GM23338 (cell line): ENCODE results near the gene HNRNPK. TPM values are rescaled to one million over a fixed set of nuclear protein-coding genes. Genes with fewer than 3 reads are reported as not detected.

ENCODE experiments used
- ATAC-seq: fragments of 200-7000 bp; cut with Tn5 transposase; 3 replicates; pipeline ENCODE4 v1.9.1; 2020
- DNase-seq: peaks from one replicate; pipeline ENCODE4 v3.0.0-alpha.2; 2015; ENCODE audit warnings: low spot score
- H2AFZ ChIP-seq: fragments of 200-600 bp; sonication (generic); 2 replicates; pipeline ENCODE4 v1.8.0; 2016; ENCODE audit warnings: antibody characterized with exemption, mild to moderate bottlenecking, moderate library complexity
- H3F3A ChIP-seq: fragments of 200-600 bp; sonication (generic); replicated peaks from 2 replicates; pipeline ENCODE4 v1.8.0; 2017; ENCODE audit warnings: antibody characterized with exemption, mixed run types, low read depth
- H3K27ac ChIP-seq: fragments of 200-600 bp; sonication (generic); 2 replicates; pipeline ENCODE4 v1.6.1; 2016; ENCODE audit warnings: low read depth
- H3K27me3 ChIP-seq: fragments of 200-600 bp; sonication (generic); 2 replicates; pipeline ENCODE4 v1.8.0; 2016; ENCODE audit warnings: mild to moderate bottlenecking, mixed run types, moderate library complexity; ENCODE audit not compliant: insufficient read depth
- H3K36me3 ChIP-seq: fragments of 200-600 bp; sonication (generic); 2 replicates; pipeline ENCODE4 v1.8.0; 2016; ENCODE audit warnings: mild to moderate bottlenecking; ENCODE audit not compliant: insufficient read depth
- H3K4me1 ChIP-seq: fragments of 200-600 bp; sonication (generic); 2 replicates; pipeline ENCODE4 v1.8.0; 2016; ENCODE audit warnings: mild to moderate bottlenecking, moderate library complexity; ENCODE audit not compliant: insufficient read depth
- H3K4me2 ChIP-seq: fragments of 200-600 bp; sonication (generic); 2 replicates; pipeline ENCODE4 v1.7.1; 2017; ENCODE audit warnings: mixed run types
- H3K4me3 ChIP-seq: fragments of 200-600 bp; sonication (generic); 2 replicates; pipeline ENCODE4 v1.6.1; 2016; ENCODE audit warnings: mixed run types
- H3K79me2 ChIP-seq: fragments of 200-600 bp; sonication (generic); replicated peaks from 2 replicates; pipeline ENCODE4 v1.8.0; 2017; ENCODE audit warnings: mild to moderate bottlenecking; ENCODE audit not compliant: insufficient read depth
- H3K9me2 ChIP-seq: fragments of 200-600 bp; sonication (generic); 2 replicates; pipeline ENCODE4 v1.8.0; 2017; ENCODE audit not compliant: insufficient read depth
- H4K20me1 ChIP-seq: fragments of 200-600 bp; sonication (generic); replicated peaks from 2 replicates; pipeline ENCODE4 v1.8.0; 2017; ENCODE audit warnings: mild to moderate bottlenecking; ENCODE audit not compliant: insufficient read depth
- H3K27ac Mint-ChIP-seq: 2 replicates; pipeline ENCODE4 v1.8.0; 2020; ENCODE audit warnings: inconsistent platforms, mild to moderate bottlenecking, moderate library complexity, mixed read lengths
- H3K27me3 Mint-ChIP-seq: 3 replicates; pipeline ENCODE4 v1.8.0; 2022; ENCODE audit warnings: low read depth, mild to moderate bottlenecking, moderate library complexity, mixed read lengths, inconsistent platforms; ENCODE audit not compliant: insufficient read depth, poor library complexity
- H3K36me3 Mint-ChIP-seq: 3 replicates; pipeline ENCODE4 v1.8.0; 2021; ENCODE audit warnings: low read depth, mild to moderate bottlenecking, inconsistent platforms, moderate library complexity, mixed read lengths
- H3K4me1 Mint-ChIP-seq: 3 replicates; pipeline ENCODE4 v1.8.0; 2020; ENCODE audit warnings: mild to moderate bottlenecking, inconsistent platforms, mixed read lengths
- H3K4me3 Mint-ChIP-seq: 3 replicates; pipeline ENCODE4 v1.8.0; 2021; ENCODE audit warnings: moderate library complexity, mild to moderate bottlenecking, inconsistent platforms, mixed read lengths
- H3K9me3 Mint-ChIP-seq: 3 replicates; pipeline ENCODE4 v1.8.0; 2020; ENCODE audit warnings: moderate library complexity, mild to moderate bottlenecking, inconsistent platforms, mixed read lengths
- CREB1 ChIP-seq: fragments of 250-450 bp; sonication (Bioruptor Pico); IDR thresholded peaks from 2 replicates; pipeline ENCODE4 v1.5.0; 2020; ENCODE audit warnings: low read depth, mild to moderate bottlenecking, moderate library complexity
- CTCF ChIP-seq, 2 experiments: fragments of 200-600 bp in 1 of 2; sonication (generic) in 1 of 2; conservative IDR thresholded peaks; 2 replicates each; pipeline versions ENCODE4 v1.5.1 to v1.6.1; 2016 to 2017; ENCODE audit warnings: antibody characterized with exemption in 2 of 2, low read depth in 2 of 2, mild to moderate bottlenecking in 2 of 2, moderate library complexity in 1 of 2
- ETS1 ChIP-seq: IDR thresholded peaks from 2 replicates; pipeline ENCODE4 v1.6.1; 2016; ENCODE audit warnings: antibody characterized with exemption
- EZH2 ChIP-seq: fragments of 200-600 bp; sonication (generic); IDR thresholded peaks from one replicate; pipeline ENCODE4 v1.8.0; 2017; ENCODE audit warnings: antibody characterized with exemption, mild to moderate bottlenecking, low read depth; ENCODE audit not compliant: unreplicated experiment
- EZH2phosphoT487 ChIP-seq: fragments of 200-600 bp; sonication (generic); IDR thresholded peaks from one replicate; pipeline ENCODE4 v1.8.1; 2018; ENCODE audit warnings: antibody characterized with exemption; ENCODE audit not compliant: unreplicated experiment
- JUNB ChIP-seq: IDR thresholded peaks from one replicate; pipeline ENCODE4 v1.6.1; 2016; ENCODE audit warnings: antibody characterized with exemption; ENCODE audit not compliant: unreplicated experiment
- NANOG ChIP-seq: IDR thresholded peaks from 2 replicates; pipeline ENCODE4 v1.6.1; 2016; ENCODE audit warnings: antibody characterized with exemption, borderline replicate concordance
- POLR2AphosphoS5 ChIP-seq: IDR thresholded peaks from 2 replicates; pipeline ENCODE4 v1.6.1; 2016; ENCODE audit warnings: antibody characterized with exemption, low read depth
- REST ChIP-seq: IDR thresholded peaks from one replicate; pipeline ENCODE4 v1.6.1; 2018; ENCODE audit warnings: antibody characterized with exemption; ENCODE audit not compliant: unreplicated experiment
- STAT1 ChIP-seq: IDR thresholded peaks from one replicate; pipeline ENCODE4 v1.6.1; 2016; ENCODE audit warnings: antibody characterized with exemption; ENCODE audit not compliant: unreplicated experiment
- ZNF114 ChIP-seq: fragments of 250-450 bp; sonication (Bioruptor Pico); IDR thresholded peaks from 2 replicates; pipeline ENCODE4 v1.5.0; 2020; ENCODE audit warnings: mild to moderate bottlenecking, moderate library complexity
- ZNF331 ChIP-seq: fragments of 250-450 bp; sonication (Bioruptor Pico); IDR thresholded peaks from 2 replicates; pipeline ENCODE4 v1.5.0; 2020; ENCODE audit warnings: low read depth, mild to moderate bottlenecking, moderate library complexity
- ZNF462 ChIP-seq: fragments of 250-450 bp; sonication (Bioruptor Pico); IDR thresholded peaks from 2 replicates; pipeline ENCODE4 v1.5.0; 2020; ENCODE audit warnings: mild to moderate bottlenecking, moderate library complexity
- polyA plus RNA-seq: library from polyadenylated mRNA; unstranded; fragments of >200 nt; fragmentation: Nextera tagmentation; extraction: Ambion mirVana; gene quantifications from 2 replicates; pipeline ENCODE4 v1.2.1, GENCODE V29; 2016
- total RNA-seq: library from RNA; depleted of rRNA; stranded (reverse); fragments of >200 nt; shearing (Covaris generic); gene quantifications from 2 replicates; pipeline ENCODE4 v1.2.3, GENCODE V29; 2014

Gene HNRNPK
- total and polyA plus RNA-seq, 2 experiments from 2014 or later, result 417 to 1,083 TPM

- H3K4me1 Mint-ChIP-seq, result peaks cover 2% of the 10 kb centered on the region; the same call in 2 of the 3 replicates
- Histone ChIP-seq H4K20me1 (peaks cover 29% of the 10 kb centered on the region), H3K9me2 (no peaks in the 10 kb centered on the region), H2AFZ (no peak overlapping the region), H3F3A (no peaks in the 10 kb centered on the region), H3K79me2 (peaks cover 39% of the 10 kb centered on the region), H3K4me2 (no peak overlapping the region), H3K4me3 (no peak overlapping the region), H3K4me1 (no peaks in the 10 kb centered on the region), H3K27ac (no peak overlapping the region), H3K27me3 (no peaks in the 10 kb centered on the region), H3K36me3 (peaks cover 17% of the 10 kb centered on the region)
- DNase-seq, result no peak
- TF ChIP-seq REST (no peak), EZH2phosphoT487 (no peak), CTCF (conservative IDR thresholded peaks at IDR 0.05; ENCODE audit: low read depth in 2 of 2) (no peak), ZNF331 (CRISPR knock-in tag) (no peak), JUNB (no peak), EZH2 (no peak), POLR2AphosphoS5 (no peak), STAT1 (no peak), ZNF462 (CRISPR knock-in tag) (no peak), NANOG (no peak), ETS1 (no peak), CREB1 (CRISPR knock-in tag) (no peak), ZNF114 (no peak)
- no peak overlapping the region for H3K4me3 Mint-ChIP-seq
- H3K9me3 Mint-ChIP-seq, result no peaks in the 10 kb centered on the region
- no peak for ATAC-seq
- peaks cover 21% of the 10 kb centered on the region; the same call in 2 of the 3 replicates for H3K36me3 Mint-ChIP-seq
- no peak overlapping the region for H3K27ac Mint-ChIP-seq
- no peaks in the 10 kb centered on the region for H3K27me3 Mint-ChIP-seq
These were observed 19.3 kb upstream of the HNRNPK start for GRCh38 chr9:83999141-83999918.
